ENCODE measurements around the gene PRSS1.
"Not testable (repeated sequence)": the region's sequence is repeated elsewhere in the genome, so short reads cannot be mapped to it uniquely, and the experiment has no call there.

The PRSS1 gene

GRCh38 chr7:142746264-142746663 is 3.0 kb upstream of the PRSS1 start:
- no peaks in the 10 kb centered on the region for H3K9me2 ChIP-seq (replicated peaks; ENCODE audit: control insufficient read depth, low read length)

GRCh38 chr7:142748410-142748809 is 862 bp upstream of the PRSS1 start:
- not testable (repeated sequence) for H3K9me3 ChIP-seq (ENCODE audit: control insufficient read depth, insufficient read depth, low read length); H3F3A ChIP-seq (ENCODE audit: control insufficient read depth, insufficient read depth); H3K9me2 ChIP-seq (replicated peaks; ENCODE audit: control insufficient read depth, low read length); H3K4me2 ChIP-seq (ENCODE audit: low read length); H3K36me3 ChIP-seq (ENCODE audit: control insufficient read depth, low read length); H3K4me3 ChIP-seq (ENCODE audit: low read length); H3K4me1 ChIP-seq (ENCODE audit: control insufficient read depth, low read length); H3K79me2 ChIP-seq (ENCODE audit: control insufficient read depth, low read length); H3K27me3 ChIP-seq (ENCODE audit: control insufficient read depth, low read length); H3K27ac ChIP-seq (ENCODE audit: low read depth, low read length); H4K20me1 ChIP-seq (ENCODE audit: control insufficient read depth, insufficient read depth, low read depth, low read length)

More at GRCh38 chr7:142746264-142746663, 3.0 kb upstream of the PRSS1 start:
- TF ChIP-seq CTCF (IDR thresholded peaks at IDR 0.05; ENCODE audit: low read depth, low read length, poor library complexity, severe bottlenecking) = no peak
- no peak for TF ChIP-seq EZH2phosphoT487 (IDR thresholded peaks at IDR 0.05; ENCODE audit: borderline replicate concordance, low read length)
- Histone ChIP-seq H3K79me2 (ENCODE audit: control insufficient read depth, low read length) (no peaks in the 10 kb centered on the region), H3K4me2 (ENCODE audit: low read length) (no peak overlapping the region), H3K4me3 (ENCODE audit: low read length) (no peak overlapping the region), H4K20me1 (ENCODE audit: control insufficient read depth, insufficient read depth, low read depth, low read length) (no peaks in the 10 kb centered on the region), H3K4me1 (ENCODE audit: control insufficient read depth, low read length) (peaks cover 9% of the 10 kb centered on the region), H3K27me3 (ENCODE audit: control insufficient read depth, low read length) (no peaks in the 10 kb centered on the region), H3K9me3 (ENCODE audit: control insufficient read depth, insufficient read depth, low read length) (no peaks in the 10 kb centered on the region), H3F3A (ENCODE audit: control insufficient read depth, insufficient read depth) (no peaks in the 10 kb centered on the region), H3K27ac (ENCODE audit: low read depth, low read length) (no peak overlapping the region), H3K36me3 (ENCODE audit: control insufficient read depth, low read length) (no peaks in the 10 kb centered on the region)

- H3K36me3 ChIP-seq (ENCODE audit: control insufficient read depth, low read length) = no peaks in the 10 kb centered on the region
- no peaks in the 10 kb centered on the region for H3K4me1 ChIP-seq (ENCODE audit: control insufficient read depth, low read length)
- no peaks in the 10 kb centered on the region for H3K9me2 ChIP-seq (replicated peaks; ENCODE audit: control insufficient read depth, low read length)
- no peaks in the 10 kb centered on the region for H3K27me3 ChIP-seq (ENCODE audit: control insufficient read depth, low read length)
- TF ChIP-seq CTCF (IDR thresholded peaks at IDR 0.05; ENCODE audit: low read depth, low read length, poor library complexity, severe bottlenecking) (no peak), EZH2phosphoT487 (IDR thresholded peaks at IDR 0.05; ENCODE audit: borderline replicate concordance, low read length) (no peak)
- H3K27ac ChIP-seq (ENCODE audit: low read depth, low read length) = no peak overlapping the region
- H3K79me2 ChIP-seq (ENCODE audit: control insufficient read depth, low read length) = no peaks in the 10 kb centered on the region
- no peaks in the 10 kb centered on the region for H3F3A ChIP-seq (ENCODE audit: control insufficient read depth, insufficient read depth)
- no peak overlapping the region for H3K4me3 ChIP-seq (ENCODE audit: low read length)
- no peaks in the 10 kb centered on the region for H3K9me3 ChIP-seq (ENCODE audit: control insufficient read depth, insufficient read depth, low read length)
- H4K20me1 ChIP-seq (ENCODE audit: control insufficient read depth, insufficient read depth, low read depth, low read length) = no peaks in the 10 kb centered on the region
- no peak overlapping the region for H3K4me2 ChIP-seq (ENCODE audit: low read length)
Observed at GRCh38 chr7:142750321-142750938, 1.2 kb downstream of the PRSS1 start.

GRCh38 chr7:142751526-142752175 is 2.4 kb downstream of the PRSS1 start:
- not testable (repeated sequence) for H3K9me3 ChIP-seq (ENCODE audit: control insufficient read depth, insufficient read depth, low read length); H3K4me1 ChIP-seq (ENCODE audit: control insufficient read depth, low read length); H4K20me1 ChIP-seq (ENCODE audit: control insufficient read depth, insufficient read depth, low read depth, low read length); H3K27me3 ChIP-seq (ENCODE audit: control insufficient read depth, low read length); H3K4me3 ChIP-seq (ENCODE audit: low read length); H3K4me2 ChIP-seq (ENCODE audit: low read length); H3K36me3 ChIP-seq (ENCODE audit: control insufficient read depth, low read length); H3K79me2 ChIP-seq (ENCODE audit: control insufficient read depth, low read length); H3K27ac ChIP-seq (ENCODE audit: low read depth, low read length); H3K9me2 ChIP-seq (replicated peaks; ENCODE audit: control insufficient read depth, low read length); H3F3A ChIP-seq (ENCODE audit: control insufficient read depth, insufficient read depth)

All from DOHH2 (cell line).